Hepatic stellate cell (primary cell): ENCODE data around the gene UNC5B.
"Not testable (repeated sequence)": the region's sequence is repeated elsewhere in the genome, so short reads cannot be mapped to it uniquely, and the experiment has no call there.

Source experiments
- DNase-seq: peaks from one replicate; pipeline ENCODE4 v3.0.0; 2011; ENCODE audit warnings: low spot score

The UNC5B gene

DNA sequence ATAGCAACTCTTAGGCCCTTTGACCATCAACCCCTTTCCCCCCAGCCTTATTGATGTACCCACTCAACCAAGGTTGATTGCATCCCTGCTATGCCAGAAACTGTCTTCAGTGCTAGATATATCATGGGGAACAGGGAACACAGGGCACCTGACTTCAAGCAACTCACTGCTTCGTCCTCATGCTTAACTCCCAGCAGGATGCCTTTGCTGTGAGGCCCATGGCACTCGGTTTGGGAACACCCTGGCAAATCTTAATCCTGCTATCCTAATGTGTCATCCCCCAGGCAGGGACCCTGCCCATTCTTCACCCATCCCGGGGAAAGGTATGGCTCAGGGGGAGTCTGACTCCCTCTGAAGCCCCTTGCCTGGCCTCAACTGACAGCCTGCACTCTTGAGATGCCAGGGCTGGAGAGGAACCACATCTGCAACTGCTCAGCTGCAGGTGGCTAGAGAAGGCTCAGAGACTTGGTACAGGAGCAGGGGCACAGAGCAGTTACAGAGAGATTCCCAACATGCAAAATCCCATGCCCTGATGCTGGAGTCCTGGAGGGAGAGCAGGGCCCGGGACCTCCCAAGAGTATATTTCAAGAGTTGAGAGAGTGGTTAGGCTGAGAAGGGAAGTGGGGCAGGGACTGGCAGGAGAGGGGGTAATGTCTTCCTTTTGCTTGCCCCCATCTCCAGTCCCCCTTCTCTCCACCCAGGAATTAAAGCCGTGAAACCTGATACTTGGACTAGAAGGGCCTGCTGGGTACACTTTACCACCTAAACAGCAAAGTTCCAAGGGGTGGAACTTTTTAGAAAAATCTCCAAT is 2.4 kb upstream of the UNC5B start:
- no peak for DNase-seq

DNA sequence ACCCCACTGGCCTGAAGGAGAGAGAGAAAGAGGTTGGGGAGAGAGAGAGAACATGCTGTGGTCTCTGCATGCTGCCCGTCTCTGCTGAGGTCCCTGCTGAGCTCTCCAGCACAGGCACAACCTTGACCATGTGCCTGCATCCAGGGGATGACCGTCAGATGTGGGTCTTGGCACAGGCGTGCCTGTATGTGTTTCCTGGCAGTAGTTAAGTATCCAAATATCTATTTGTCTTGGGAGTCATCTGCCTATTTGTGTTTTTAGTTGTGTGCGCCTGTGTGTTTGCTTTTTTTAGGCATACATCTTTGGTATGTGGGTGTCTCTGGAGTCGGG is 1.9 kb upstream of the UNC5B start:
- DNase-seq = no peak

DNA sequence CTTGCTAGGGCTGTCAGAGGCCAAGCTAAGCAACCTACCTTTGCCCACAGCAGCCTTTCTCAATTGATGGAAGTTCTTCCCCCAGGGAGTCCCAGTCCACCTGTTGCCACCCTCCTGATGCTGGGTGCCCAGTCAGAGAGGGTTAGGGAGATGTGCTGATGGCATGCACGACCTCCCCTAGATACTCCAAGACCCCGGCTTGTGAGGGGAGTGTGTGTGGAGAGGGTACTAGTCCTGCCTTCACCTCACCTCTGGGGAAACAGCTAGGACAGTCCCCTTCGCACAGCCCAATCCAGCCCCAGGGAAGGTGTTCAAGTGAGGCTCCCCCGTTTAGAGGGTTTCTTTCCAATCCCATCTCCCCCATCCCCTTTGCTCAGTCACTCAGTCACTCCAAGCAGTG is 1.3 kb upstream of the UNC5B start:
- DNase-seq = no peak

DNA sequence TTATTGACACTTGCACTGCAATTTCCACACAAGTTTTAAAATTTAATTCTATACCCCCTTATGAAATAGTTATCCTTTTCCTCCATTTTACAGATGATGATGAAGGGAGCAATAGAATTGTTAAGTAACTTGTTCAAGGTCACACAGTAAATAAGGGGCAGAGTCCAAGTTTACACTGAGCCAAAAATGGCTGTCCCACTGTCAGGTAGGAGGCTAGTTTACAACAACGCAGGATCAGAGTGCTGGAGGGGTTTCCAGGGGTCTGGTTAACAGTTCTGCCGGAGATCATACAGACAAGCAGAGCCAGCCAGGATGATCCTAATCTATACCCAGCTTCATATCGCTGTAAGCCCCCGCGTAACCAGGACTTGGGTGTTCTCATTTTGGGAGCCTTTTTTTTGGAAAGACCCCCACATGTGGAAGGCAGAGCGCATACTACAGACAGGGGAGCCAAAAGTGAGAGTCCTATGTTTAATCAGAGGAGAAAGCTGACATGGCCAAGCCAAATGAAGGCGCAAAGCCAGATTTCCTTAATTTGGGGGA is 524 bp upstream of the UNC5B start:
- no peak for DNase-seq

GRCh38 chr10:71213127-71213621 is 804 bp downstream of the UNC5B start:
- peak; percentile 57 for DNase-seq

- DNase-seq = peak; percentile 95
Observed at GRCh38 chr10:71213761-71214440, 1.5 kb downstream of the UNC5B start.

GRCh38 chr10:71214641-71215559 is 2.5 kb downstream of the UNC5B start:
- no peak for DNase-seq

- no peak for DNase-seq
Observed at GRCh38 chr10:71216363-71216695, 4.0 kb downstream of the UNC5B start.

GRCh38 chr10:71216751-71217265 is 4.4 kb downstream of the UNC5B start:
- no peak for DNase-seq

GRCh38 chr10:71217266-71218045 is 5.1 kb downstream of the UNC5B start:
- peak; percentile 53 for DNase-seq

GRCh38 chr10:71218046-71218650 is 5.8 kb downstream of the UNC5B start:
- peak; percentile 52 for DNase-seq

DNA sequence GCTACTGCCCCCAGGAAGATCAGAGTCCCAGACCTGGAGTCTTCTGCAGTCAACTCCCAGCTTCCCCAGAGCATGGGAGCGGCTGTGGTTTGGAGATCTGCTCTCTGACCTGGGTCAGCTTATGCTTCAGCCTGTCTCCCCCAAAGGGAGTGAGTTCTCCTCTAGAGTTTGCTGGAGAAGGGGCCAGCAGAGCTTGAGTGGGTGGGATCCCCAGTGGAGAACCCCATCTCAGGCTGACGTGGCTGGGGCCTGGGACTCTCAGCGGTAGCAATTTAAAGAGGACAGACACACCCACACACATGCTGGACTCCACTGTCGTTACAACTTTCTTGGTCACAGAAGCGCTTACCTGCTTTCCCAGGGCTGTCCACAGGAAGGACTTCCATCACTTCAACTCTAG is 6.3 kb downstream of the UNC5B start:
- DNase-seq = no peak

GRCh38 chr10:71219236-71219917 is 7.0 kb downstream of the UNC5B start:
- not testable (repeated sequence) for DNase-seq

DNA sequence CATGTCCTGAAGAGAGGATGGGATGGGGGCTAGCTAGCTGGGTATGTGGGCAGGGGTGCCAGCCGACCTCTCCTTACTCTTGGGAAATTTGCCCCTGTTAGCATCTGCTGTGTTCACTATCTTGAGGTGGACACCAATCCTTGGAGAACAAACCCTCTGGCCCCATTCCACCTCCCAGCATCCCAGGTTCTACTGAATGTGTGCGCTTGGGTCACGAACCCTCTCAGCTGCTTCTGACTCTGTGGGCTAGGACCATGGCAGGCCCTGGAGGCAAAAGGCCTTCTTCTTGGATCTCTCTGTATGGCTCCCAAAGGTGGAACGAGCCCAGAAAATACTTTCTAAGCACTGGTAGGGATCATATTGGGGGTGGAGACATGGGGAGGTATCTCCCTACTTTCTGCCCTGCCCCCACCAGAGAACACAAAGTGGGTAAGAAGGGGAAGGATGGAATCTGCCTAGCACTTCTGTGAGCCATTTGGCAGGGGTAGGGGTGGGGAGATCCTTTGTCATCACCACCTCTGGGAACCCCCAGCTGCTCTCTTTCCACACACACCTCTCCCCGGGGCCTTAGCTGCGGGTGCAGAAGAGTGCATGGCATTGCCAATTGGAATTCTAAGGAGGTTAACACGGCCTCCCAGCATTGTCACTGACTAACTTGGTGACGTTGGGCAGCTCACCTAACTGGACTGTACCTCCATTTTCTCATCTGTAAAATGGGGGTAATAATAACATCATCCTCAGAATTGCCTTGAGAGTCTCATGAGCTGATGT is 7.7 kb downstream of the UNC5B start:
- DNase-seq = no peak

DNA sequence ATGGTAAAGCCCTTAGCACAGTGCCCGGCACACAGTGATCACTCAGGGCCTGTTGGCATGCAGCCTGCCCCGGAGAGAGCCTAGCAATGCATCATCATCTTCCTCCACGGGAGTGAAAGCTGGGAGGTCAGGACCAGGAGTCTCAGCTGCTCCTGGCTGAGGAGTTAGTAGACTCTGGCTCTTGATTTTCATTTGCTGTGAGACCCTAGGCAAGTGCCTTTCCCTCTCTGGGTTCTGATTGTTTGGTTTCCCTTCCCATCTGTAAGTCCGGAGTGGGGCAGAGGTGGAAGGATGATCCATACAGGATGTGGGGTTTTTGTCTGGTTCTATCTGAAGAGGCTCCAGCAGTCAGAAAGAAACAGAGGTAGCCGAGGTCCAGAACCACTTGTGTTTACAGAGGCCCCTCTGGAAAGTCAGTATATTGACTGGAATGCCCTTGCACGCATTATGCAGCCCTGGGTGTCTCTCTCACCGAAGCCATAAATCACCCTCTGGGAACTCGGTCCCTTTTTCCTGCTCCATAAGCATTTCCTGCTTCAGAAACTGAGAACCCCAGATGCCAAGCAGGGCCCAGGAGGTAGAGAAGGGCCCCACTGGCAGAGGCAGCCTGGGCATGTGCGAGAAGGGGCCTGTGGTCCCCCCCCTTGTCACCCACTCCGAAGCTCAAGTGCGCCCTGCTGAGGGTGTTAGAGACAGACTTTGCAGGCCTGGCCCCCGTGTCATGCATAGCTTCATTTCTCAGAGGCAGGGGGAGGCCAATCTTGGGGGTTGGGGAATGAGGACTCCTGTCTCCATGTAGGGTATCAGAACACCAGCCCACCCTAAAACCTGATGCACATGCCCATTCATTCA is 8.5 kb downstream of the UNC5B start:
- no peak for DNase-seq

DNA sequence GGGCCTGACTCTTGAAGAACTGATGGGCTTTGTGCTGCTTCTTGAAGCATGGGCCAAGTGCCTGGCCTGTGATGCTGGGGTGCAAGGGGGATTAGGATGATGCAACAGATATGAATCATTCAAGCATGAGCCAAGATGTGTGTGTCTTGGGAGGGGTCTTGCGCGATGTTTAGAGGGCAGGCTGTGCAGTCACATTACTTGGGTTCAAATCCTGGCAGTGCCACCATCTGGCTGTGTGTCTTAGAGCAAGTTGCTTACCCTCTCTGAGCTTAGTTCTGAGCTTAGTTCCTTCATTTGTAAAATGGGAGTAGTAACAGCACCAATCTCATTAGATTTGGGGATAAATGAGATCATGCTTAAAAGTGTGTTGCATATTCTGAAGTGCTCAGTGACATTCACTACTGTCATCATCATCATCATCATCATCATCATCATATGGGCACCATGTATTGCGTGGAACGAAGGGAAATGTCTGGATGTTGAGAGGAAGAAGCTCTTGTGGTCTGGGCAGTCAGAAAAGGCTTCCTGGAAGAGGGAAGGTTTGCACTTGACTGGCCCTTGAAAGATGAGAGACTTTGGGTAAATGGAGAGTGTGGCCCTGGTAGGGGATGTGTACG is 9.3 kb downstream of the UNC5B start:
- DNase-seq = no peak

- DNase-seq = no peak
Observed at GRCh38 chr10:71222601-71223346, 10.4 kb downstream of the UNC5B start.
